Measurements from ENCODE around the gene SHANK1.

SHANK1 gene

GRCh38 chr19:50658441-50659317 is 60.9 kb downstream of the SHANK1 start:
- FAIRE-seq = no peak

- FAIRE-seq = peak; percentile 96
Measured at GRCh38 chr19:50657712-50658440, 61.7 kb downstream of the SHANK1 start.

- no peak for FAIRE-seq
Measured at GRCh38 chr19:50657222-50657669, 62.4 kb downstream of the SHANK1 start.

GRCh38 chr19:50654882-50655281 is 64.7 kb downstream of the SHANK1 start:
- no peak for FAIRE-seq

GRCh38 chr19:50652722-50653121 is 66.9 kb downstream of the SHANK1 start:
- no peak for FAIRE-seq

GRCh38 chr19:50651174-50651573 is 68.4 kb downstream of the SHANK1 start:
- FAIRE-seq = no peak

GRCh38 chr19:50649433-50650391 is 69.9 kb downstream of the SHANK1 start, which contains the start of gene C19orf81:
TSS of gene C19orf81 (plus strand) at chr19:50649445. CDS start at chr19:50649445, 0 bp downstream.
- FAIRE-seq = no peak

- no peak for FAIRE-seq
Measured at GRCh38 chr19:50648659-50649058, 70.9 kb downstream of the SHANK1 start.

GRCh38 chr19:50647879-50648615 is 71.6 kb downstream of the SHANK1 start:
- FAIRE-seq = no peak

GRCh38 chr19:50646074-50646807 is 73.4 kb downstream of the SHANK1 start:
- no peak for FAIRE-seq

- FAIRE-seq = no peak
Measured at GRCh38 chr19:50645107-50645506, 74.5 kb downstream of the SHANK1 start.

GRCh38 chr19:50644315-50644915 is 75.2 kb downstream of the SHANK1 start:
- no peak for FAIRE-seq

- no peak for FAIRE-seq
Measured at GRCh38 chr19:50640368-50640767, 79.2 kb downstream of the SHANK1 start.

- FAIRE-seq = no peak
Measured at GRCh38 chr19:50639121-50640112, 80.2 kb downstream of the SHANK1 start, which contains the start of gene SYT3. TSS of gene SYT3 (minus strand) at chr19:50639881. CDS start at chr19:50637411, 2,470 bp downstream.

GRCh38 chr19:50638600-50638999 is 81.0 kb downstream of the SHANK1 start:
- FAIRE-seq = no peak

GRCh38 chr19:50636317-50637085 is 83.1 kb downstream of the SHANK1 start:
- FAIRE-seq = no peak

- no peak for FAIRE-seq
Measured at GRCh38 chr19:50633973-50634372, 85.6 kb downstream of the SHANK1 start.

- FAIRE-seq = no peak
Measured at GRCh38 chr19:50633359-50633758, 86.2 kb downstream of the SHANK1 start.
